Measurements from ENCODE around the gene SERTAD1. TPM values are rescaled to one million over a fixed set of nuclear protein-coding genes. Genes with fewer than 3 reads are reported as not detected.

The SERTAD1 gene
- total and polyA plus RNA-seq, 2 donors (not counting 1 experiment from before 2014, with no cell fraction given): 11.9 to 59.4 TPM

DNA sequence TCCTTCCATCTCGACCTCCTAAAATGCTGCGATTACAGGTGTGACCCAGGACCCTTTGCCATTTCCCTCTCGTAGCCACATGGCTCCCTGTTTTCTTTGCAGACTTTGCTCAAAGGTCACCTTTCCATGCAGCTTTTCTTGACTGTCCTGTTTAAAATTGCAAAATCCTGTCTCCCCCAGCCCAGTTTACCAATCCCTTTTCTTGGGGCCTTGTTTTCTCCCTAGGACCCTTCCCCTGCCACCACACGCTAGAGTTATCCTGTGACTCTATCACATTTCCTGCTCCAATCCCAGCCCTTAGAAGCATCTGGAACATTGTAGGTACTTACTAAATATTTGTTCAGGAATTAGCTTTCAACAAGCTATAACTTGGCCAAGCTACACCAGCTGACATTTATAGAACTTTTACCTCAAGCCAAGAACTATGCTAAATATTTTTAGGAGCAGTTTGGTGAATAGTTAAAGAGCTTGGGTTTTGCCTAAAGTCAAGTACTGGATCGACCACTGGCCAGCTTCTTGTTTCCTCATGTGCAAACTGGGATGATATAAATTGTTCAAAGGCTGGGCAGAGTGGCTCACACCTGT is 27.5 kb upstream of the SERTAD1 start:
- no peak overlapping the region for H3K27ac Mint-ChIP-seq
- Histone ChIP-seq H3K4me2 (replicated peaks; ENCODE audit: low read depth, low read length, poor library complexity, severe bottlenecking) (no peak overlapping the region), H3K27ac (ENCODE audit: low read length in 2 of 2) (no peak overlapping the region), H3K79me2 (ENCODE audit: control insufficient read depth, insufficient read depth, low read length) (no peaks in the 10 kb centered on the region), H4K20me1 (ENCODE audit: control insufficient read depth, insufficient read depth, low read length, poor library complexity, severe bottlenecking) (no peaks in the 10 kb centered on the region), H3K36me3 (replicated peaks in 1 of 2; ENCODE audit: control extremely low read depth in 1 of 2, control insufficient read depth in 1 of 2, extremely low read depth in 1 of 2, insufficient read depth in 2 of 2, low read length in 1 of 2) (no peaks in the 10 kb centered on the region), H3K9me3 (ENCODE audit: control extremely low read depth in 1 of 3, control insufficient read depth in 2 of 3, insufficient read depth in 1 of 3, low read length in 2 of 3) (no peaks in the 10 kb centered on the region), H3K4me3 (ENCODE audit: control extremely low read depth in 1 of 5, extremely low read depth in 1 of 5, insufficient read depth in 1 of 5, low read depth in 2 of 5, low read length in 4 of 5) (no peak overlapping the region), H3K27me3 (replicated peaks in 1 of 4; ENCODE audit: control extremely low read depth in 1 of 4, control insufficient read depth in 3 of 4, insufficient read depth in 4 of 4, low read length in 3 of 4) (no peaks in the 10 kb centered on the region), H2AFZ (ENCODE audit: insufficient read depth, low read depth, low read length, poor library complexity, severe bottlenecking) (no peak overlapping the region), H3K4me1 (ENCODE audit: control insufficient read depth in 2 of 2, insufficient read depth in 2 of 2, low read length in 2 of 2) (no peaks in the 10 kb centered on the region), H3K9ac (ENCODE audit: low read length) (no peak overlapping the region)
- H3K4me1 Mint-ChIP-seq: no peaks in the 10 kb centered on the region
- no peak for DNase-seq
- intact Hi-C loops (cut with micrococcal nuclease): no loop called here
- CTCF ChIA-PET: interaction anchor here (0.8 to 2.1 kb wide), 4 partner anchors 11 to 148 kb away, joined by 3 to 6 read pairs (median 4); partner anchors contain the start of gene SERTAD1
- H3K9me3 Mint-ChIP-seq (ENCODE audit: insufficient read depth): no peaks in the 10 kb centered on the region
- H3K4me3 Mint-ChIP-seq: no peak overlapping the region
- no peaks in the 10 kb centered on the region for H3K27me3 Mint-ChIP-seq
- TF ChIP-seq CTCF (IDR thresholded peaks at IDR 0.05): no peak
- no peak for TF ChIP-seq EZH2 (IDR thresholded peaks at IDR 0.05; ENCODE audit: borderline replicate concordance, insufficient read depth, low read depth, low read length, poor library complexity, severe bottlenecking)
- WGBS (ENCODE audit: insufficient coverage): 94% methylated on average over 4 of the region's 5 CpGs
- POLR2A ChIA-PET: interaction anchor here (0.6 kb wide), 1 partner anchor 47 kb away, joined by 3 read pairs; no protein-coding TSS in a partner anchor
- ATAC-seq (ENCODE audit: low read depth): no peak

DNA sequence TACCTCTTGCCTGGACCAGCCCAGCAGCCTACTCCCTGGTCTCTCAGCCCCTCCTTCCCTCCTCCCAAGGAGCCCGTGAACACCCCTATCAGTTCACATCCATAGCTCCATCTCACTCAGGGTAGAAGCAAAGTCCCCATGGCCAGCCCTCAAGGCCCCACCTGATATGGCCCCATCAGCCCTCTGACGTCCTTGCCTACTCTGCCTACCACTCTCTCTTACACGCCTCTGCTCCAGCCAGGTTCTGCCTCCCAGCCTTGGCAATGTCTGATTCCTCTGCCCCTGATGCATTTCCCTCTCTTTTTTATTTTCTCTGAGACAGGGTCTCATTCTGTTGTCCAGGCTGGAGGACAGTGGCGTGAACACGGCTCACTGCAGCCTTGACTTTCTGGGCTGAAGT is 26.2 kb upstream of the SERTAD1 start:
- Histone ChIP-seq H4K20me1 (ENCODE audit: control insufficient read depth, insufficient read depth, low read length, poor library complexity, severe bottlenecking) (no peaks in the 10 kb centered on the region), H2AFZ (ENCODE audit: insufficient read depth, low read depth, low read length, poor library complexity, severe bottlenecking) (no peak overlapping the region), H3K4me3 (ENCODE audit: control extremely low read depth in 1 of 5, extremely low read depth in 1 of 5, insufficient read depth in 1 of 5, low read depth in 2 of 5, low read length in 4 of 5) (no peak overlapping the region), H3K36me3 (replicated peaks in 1 of 2; ENCODE audit: control extremely low read depth in 1 of 2, control insufficient read depth in 1 of 2, extremely low read depth in 1 of 2, insufficient read depth in 2 of 2, low read length in 1 of 2) (no peaks in the 10 kb centered on the region), H3K9ac (ENCODE audit: low read length) (no peak overlapping the region), H3K27me3 (replicated peaks in 1 of 4; ENCODE audit: control extremely low read depth in 1 of 4, control insufficient read depth in 3 of 4, insufficient read depth in 4 of 4, low read length in 3 of 4) (no peaks in the 10 kb centered on the region), H3K27ac (ENCODE audit: low read length in 2 of 2) (no peak overlapping the region), H3K9me3 (ENCODE audit: control extremely low read depth in 1 of 3, control insufficient read depth in 2 of 3, insufficient read depth in 1 of 3, low read length in 2 of 3) (no peaks in the 10 kb centered on the region), H3K4me2 (replicated peaks; ENCODE audit: low read depth, low read length, poor library complexity, severe bottlenecking) (no peak overlapping the region), H3K79me2 (ENCODE audit: control insufficient read depth, insufficient read depth, low read length) (no peaks in the 10 kb centered on the region), H3K4me1 (ENCODE audit: control insufficient read depth in 2 of 2, insufficient read depth in 2 of 2, low read length in 2 of 2) (no peaks in the 10 kb centered on the region)
- no peak for DNase-seq
- ChIA-PET CTCF (interaction anchor here (1.6 to 2.1 kb wide), 3 partner anchors 12 to 147 kb away, joined by 4 to 6 read pairs (median 4); no protein-coding TSS in a partner anchor), POLR2A (no interaction called here)
- no peaks in the 10 kb centered on the region for H3K27me3 Mint-ChIP-seq
- no peak for TF ChIP-seq CTCF (IDR thresholded peaks at IDR 0.05)
- TF ChIP-seq EZH2 (IDR thresholded peaks at IDR 0.05; ENCODE audit: borderline replicate concordance, insufficient read depth, low read depth, low read length, poor library complexity, severe bottlenecking): no peak
- no peak for ATAC-seq (ENCODE audit: low read depth)
- intact Hi-C loops (cut with micrococcal nuclease): no loop called here
- WGBS (ENCODE audit: insufficient coverage): 90% methylated on average over 5 of the region's 5 CpGs
- no peaks in the 10 kb centered on the region for H3K9me3 Mint-ChIP-seq (ENCODE audit: insufficient read depth)
- no peak overlapping the region for H3K27ac Mint-ChIP-seq
- H3K4me1 Mint-ChIP-seq: no peaks in the 10 kb centered on the region
- no peak overlapping the region for H3K4me3 Mint-ChIP-seq
